Stimulated activated CD8-positive, alpha-beta memory T cell treated with anti-CD3 and anti-CD28 coated beads, Interleukin-7, amount 100 ng/mL, for 48 hours (primary cell): ENCODE measurements around the gene COA8.

Experiments
- DNase-seq, 2 donors: peaks; one replicate each; pipeline ENCODE4 v3.0.0-alpha.2; 2020; ENCODE audit warnings: low read depth in 1 of 2; ENCODE audit errors: extremely low read depth in 1 of 2

The COA8 gene

GRCh38 chr14:103535891-103536565 is 26.7 kb upstream of the COA8 start:
- no peak for DNase-seq

GRCh38 chr14:103536693-103537092 is 26.1 kb upstream of the COA8 start:
- no peak for DNase-seq

DNA sequence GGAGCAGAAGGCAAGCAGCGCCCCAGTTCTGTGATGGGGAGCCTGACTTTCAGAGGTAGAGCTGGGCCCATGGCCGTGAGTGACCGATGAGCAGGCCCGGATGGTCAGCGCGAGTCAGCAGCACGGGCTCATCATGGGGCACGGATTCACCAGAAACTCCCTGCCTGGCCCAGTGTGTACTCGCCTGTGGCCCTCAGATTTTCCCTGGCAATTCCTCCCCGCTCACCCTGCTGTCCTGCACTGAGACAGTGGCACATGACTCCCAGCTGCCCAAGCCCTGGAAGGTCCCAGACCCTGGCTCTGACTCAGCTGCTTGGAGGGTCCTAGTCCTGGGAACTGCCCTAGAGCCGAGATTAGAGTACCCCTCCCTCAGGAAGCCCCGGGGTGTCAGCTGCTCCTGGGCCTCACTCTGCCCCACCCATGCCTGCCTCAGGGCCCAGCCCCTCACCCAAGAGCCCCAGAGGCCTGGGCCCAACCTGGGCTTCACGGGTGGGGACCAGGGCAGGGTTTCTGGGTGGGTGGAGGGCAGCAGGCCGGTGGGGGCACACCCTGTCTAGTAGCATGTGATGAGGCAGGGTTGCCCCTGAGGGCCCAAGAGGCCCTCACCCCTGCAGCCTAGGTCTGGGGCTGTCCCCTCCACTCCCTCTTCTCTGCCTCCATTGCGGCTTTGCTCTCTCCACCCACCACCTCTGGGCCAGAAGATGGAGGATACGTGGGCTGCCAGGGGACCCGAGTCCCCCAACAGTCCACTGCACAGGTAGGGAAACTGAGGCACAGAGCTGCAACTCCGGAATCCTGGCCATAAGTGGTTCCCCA is 25.4 kb upstream of the COA8 start:
- DNase-seq, result no peak

- no peak for DNase-seq
These were observed 24.3 kb upstream of the COA8 start for GRCh38 chr14:103538291-103539055.

GRCh38 chr14:103539056-103539825 is 23.5 kb upstream of the COA8 start:
- no peak for DNase-seq

DNA sequence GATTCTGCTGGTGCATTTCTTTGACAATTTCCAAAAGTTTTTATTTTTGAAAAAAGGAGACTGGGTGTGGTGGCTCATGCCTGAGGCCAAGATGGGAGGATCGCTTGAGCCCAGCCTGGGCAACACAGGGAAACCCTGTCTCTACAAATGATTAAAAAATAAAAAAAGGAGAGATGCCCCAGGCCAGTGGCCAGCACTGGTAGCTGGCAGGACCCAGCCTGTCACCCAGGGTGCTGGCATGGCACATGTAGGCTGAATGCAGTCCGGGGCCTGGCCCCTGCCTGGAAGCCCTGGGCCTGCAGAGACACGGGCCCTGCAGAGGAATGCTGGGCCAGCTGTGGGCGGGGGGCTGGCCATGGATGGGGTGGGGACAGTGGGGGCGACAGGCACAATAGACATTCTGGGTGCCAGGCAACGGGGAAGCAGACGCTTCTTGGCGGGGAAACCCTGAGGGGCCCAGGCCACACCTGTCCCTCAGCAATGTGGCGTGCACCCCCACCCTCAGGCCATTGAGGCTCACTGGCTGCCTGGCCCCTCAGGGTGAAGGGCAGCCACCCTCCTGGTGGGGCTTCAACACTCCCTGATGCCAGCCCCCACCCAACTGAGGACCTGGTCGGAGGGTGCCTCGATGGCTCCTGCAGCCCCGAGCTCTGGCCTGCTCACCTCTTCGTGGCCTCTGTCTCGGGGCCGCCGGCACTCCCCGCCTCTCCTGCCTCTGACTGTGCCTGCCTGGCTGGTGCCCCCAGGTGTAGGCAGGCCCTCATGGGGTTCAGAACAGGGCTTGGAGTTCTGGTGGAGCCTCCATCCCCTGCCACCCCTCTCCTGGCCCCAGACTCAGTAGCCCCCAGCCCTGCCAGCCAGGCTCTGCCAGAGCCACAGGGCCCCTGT is 21.7 kb upstream of the COA8 start:
- DNase-seq, result no peak

DNA sequence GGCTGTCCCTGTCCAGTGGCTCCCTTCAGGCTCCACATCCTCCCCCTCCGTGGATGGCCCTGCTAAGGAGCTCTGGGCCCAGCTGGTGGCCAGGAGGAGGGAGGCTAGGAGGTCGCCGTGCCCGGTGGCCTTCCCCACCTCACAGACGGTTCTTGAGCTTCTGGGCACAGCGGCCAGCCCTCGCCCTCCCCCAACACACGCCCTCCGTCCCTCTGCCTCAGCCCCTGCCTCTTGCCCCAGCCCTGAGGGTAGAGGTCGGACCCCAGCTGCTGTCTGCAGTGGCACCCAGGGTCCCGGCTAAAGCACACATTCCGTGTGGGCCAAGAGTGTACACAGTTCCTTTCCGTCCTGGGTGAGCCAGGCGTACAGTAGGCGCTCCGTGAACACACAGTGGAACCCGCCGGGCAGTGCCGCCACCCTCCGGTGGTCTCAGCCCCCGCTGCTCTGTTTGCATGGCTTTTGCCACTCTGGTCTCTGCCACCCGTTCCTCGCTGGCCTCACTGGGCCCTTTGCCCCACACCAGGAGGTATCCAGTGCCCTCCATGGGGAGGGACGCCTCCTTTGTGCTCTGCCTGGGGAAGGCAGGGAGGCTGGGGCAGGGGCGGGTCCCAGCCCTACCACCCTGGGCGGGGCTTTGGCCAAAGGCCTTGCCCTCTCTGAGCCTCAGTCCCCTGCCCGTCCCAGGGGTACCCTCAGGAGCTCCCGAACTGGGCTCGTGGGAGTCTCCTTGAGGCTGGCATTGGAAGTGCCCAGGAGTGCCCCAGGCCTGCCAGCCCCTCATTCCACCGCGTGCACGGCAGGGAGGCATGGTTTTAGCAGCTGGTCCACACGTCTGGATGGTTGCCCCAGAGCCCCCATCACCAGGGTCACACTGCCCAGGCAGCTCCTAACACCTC is 20.8 kb upstream of the COA8 start:
- no peak for DNase-seq

- no peak for DNase-seq
These were observed 20.1 kb upstream of the COA8 start for GRCh38 chr14:103542605-103543088.

- no peak for DNase-seq
These were observed 19.6 kb upstream of the COA8 start for GRCh38 chr14:103543140-103543539.

DNA sequence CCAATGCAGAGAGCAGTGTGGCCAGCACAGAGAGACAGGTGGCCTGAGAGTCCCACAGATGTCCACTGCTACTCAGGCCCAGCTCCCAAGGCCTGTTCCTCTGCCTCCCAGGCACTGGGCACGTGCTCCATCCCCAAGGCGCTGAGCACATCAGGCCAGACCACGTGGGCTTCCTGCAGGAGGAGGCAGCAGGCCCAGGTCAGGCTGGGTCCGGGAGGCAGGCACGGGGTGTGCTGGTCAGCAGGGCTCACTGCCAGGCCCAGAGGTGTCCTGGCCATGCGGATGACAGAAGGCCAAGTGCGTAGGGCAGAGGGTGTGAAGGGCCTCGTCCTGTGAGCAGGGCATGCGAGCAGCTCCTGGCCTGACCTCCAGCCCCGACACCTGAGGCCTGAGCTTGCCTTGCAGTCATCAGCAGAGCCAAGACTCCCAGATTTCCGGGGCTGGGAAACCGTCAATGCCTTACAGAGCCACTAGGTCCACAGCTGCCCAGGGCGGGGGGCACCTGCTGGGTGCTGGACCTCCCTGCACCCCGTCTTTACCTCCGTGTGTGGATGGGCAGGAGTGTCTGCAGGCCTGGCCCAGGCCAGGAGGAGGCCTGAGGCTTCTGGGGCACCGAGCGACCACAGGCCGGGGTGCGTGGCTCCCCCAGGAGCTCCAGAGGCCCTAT is 18.9 kb upstream of the COA8 start:
- DNase-seq, result no peak

- no peak for DNase-seq
These were observed 18.2 kb upstream of the COA8 start for GRCh38 chr14:103544388-103545218.

- no peak for DNase-seq
These were observed 17.4 kb upstream of the COA8 start for GRCh38 chr14:103545219-103545914.

- no peak for DNase-seq
These were observed 16.7 kb upstream of the COA8 start for GRCh38 chr14:103545915-103546651.

DNA sequence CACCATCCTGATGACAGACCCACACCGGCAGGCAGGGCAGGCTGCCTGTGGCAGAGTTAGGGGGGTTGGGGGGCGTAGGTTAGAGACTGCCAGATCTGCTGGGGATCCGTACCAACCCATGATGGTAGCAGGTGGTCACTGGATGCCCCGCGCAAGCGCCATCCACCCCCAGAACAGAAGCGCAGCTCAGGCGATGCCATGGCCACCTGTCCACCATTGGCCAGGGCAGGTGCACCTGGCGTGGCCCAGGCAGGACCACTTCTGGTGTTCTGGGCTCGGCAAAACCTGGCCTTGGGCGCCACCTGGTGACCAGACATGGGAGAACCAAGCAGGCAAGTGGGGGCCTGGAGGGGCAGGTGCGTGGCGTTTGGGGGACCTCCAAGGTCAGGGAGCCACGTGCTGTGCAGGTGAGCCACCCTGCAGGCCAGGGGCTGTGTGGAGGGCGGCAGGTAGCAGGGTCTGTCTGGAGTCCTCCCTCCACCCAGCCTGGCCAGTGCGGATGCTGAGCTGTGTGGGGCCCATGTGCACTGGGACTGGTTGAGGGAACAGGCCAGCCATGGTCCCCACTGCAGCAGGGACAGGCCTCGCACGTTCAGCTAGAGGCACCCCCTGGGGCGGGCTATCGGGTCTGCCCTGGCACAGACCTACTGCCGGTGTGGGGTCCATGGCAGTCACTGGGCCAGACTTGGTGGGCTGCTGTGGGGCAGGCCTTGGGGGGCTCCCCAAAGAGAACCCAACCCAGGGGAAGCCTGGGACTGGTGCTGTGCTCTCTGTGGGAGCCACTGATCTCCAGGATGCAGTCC is 15.9 kb upstream of the COA8 start:
- peak; percentile 44 to 58 for DNase-seq

- DNase-seq, result no peak
These were observed 15.3 kb upstream of the COA8 start for GRCh38 chr14:103547455-103547940.
